ENCODE results near the gene FPR3.

The FPR3 gene

DNA sequence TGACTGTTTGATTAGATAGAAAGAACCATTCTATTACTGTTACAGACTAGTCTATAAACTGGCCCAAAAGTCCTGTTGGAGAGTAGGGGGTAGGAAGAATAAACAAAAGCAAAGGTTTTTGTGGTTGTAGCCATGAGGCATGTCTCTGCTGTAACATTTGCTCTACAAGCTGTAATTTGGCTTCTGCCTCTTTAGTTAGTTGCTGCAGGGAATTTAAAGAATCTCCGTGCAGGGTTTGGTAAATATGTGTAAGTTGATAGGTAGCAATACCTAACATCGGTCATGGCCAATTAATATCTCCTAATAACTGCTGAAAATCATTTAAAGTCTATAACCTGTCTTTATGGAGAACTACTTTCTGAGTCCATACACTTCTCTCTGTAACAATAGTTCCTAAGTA, 13.0 kb downstream of the FPR3 start:
- DNase-seq = no peak

DNA sequence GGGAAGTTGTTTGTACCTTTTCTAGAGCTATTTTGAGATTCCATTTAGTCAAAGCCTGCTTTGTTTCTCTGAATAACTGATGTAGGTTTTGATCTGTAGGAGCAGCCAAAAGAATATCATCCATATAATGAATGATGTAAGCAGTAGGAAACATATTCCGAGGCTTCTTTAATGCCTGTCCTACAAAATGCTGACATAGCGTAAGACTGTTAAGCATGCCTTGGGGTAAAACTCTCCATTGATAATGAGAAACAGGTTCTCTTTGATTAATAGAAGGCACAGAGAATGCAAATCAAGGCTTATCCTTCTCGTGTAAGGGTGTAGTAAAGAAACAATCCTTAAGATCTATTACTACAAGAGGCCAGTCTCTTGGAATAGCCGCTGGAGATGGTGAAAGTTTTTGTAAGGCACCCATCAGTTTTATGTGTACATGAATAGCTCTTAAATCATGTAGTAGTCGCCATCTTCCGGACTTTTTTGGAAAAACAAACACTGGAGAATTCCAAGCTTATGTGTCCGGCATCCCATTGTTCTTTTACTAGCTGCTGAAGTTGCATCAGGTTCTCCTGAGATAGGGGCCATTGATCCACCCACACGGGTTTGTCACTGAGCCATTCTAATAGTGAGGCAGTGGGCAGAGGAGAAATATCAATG, 13.5 kb downstream of the FPR3 start:
- DNase-seq = peak; percentile 2 to 6

DNA sequence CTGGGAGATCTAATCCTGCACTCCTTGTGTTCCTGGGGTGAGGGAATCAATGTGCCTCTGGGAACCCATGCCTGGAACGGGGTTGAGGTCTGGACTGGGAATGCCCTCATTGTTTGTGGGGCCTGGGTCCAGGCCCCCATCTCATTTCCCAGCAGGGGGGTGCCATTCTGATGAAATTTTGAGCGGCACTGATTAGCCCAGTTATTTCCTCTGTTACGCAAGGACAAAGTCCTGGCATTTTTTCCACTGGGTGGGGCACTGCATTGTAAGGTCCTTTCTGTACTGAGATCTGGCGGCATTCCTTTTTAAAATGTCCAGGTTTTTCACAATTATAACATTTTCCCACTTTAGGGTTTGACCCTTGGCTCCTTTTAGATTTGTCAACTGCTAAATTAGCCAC, 14.8 kb downstream of the FPR3 start:
- no peak for DNase-seq

DNA sequence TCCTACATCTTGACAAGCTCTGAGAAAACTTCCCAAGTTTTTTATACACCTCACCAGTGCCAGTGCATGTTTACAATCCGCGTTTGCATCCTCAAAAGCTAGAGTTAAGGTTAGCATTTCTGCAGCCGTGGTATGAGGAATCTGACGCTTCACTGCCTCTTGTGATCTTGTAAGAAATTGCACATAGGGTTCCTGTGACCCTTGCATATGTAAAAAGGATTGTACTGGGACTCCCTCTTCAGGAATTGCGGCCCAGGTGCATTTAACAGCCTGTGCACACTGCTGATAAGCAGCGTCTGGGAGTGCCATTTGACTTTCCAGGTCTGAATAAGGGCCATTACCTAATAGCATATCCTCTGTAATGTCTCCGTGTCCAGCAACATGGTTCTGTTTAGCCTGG, 15.3 kb downstream of the FPR3 start:
- peak in 1 of 2 experiments; percentile 41 for DNase-seq

DNA sequence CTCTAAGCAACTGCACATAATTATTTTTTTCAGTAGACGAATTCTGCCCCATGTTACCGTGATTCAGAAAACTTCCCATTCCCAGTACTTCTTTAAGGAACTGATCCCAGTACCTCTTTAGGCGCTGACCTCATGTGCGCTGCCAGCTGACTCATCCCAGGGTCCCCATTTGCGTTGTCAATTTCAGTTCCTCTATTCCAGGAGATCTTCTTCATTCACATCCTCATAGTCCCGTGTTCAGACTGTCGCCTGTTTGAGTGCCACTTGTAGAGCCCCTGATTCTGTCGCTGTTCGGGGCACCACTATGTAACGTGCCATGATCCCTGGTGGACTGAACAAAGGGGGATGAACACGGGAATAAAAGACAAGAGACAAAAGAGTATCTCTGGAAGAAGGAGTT, 16.4 kb downstream of the FPR3 start:
- no peak for DNase-seq

DNA sequence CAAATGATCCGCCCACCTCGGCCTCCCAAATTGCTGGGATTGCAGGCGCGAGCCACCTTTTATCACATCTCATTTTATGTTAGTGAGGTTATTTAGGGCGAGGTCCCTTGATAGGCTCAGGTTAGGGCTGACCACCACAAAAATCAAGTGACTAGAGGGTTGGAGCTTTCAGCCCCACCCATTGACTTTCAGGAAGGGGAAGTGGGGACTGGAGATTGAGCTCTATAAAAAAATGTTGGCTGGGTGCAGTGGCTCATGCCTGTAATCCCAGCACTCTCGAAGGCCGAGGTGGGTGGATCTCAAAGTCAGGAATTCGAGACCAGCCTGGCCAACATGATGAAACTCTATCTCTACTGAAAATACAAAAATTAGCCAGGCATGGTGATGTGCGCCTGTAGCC, 20.1 kb downstream of the FPR3 start:
- DNase-seq = no peak

DNA sequence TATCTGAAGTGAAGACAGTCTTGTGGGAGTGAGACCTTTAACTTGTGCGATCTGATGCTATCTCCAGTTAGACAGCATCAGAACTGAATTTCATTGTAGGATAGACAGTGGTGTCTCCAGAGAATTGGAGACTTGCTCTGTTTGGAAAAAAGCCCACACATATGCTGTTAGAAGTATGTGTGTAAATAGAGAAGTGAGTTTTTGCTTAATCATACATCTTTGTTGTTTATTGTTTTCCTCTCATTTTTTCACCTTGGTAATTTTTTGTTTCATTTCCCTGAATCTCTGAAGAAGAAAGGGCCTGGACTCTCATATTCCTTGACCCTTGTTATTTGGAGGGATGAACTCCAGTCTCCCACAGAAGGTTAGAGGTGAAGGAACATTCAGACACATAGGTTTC, 21.8 kb downstream of the FPR3 start:
- no peak for DNase-seq

DNA sequence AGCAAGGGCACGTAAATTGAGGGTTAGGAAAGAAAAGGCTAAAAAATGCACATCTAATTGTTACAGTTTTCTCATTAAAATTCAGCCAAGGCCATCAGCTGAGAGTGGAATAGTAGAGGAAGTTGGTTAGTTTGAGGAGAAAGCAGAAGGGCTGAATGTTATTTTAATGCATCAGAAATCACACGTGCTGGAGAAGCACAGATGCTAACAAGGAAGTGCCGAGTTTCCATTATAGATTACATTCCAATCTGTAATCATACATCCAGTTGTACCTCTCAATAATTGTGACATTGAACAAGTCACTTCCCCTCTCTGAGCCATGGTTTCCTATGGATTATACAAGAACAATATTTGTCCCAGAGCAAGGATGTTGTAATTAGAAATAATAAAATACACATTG, 25.1 kb downstream of the FPR3 start:
- no peak for DNase-seq

DNA sequence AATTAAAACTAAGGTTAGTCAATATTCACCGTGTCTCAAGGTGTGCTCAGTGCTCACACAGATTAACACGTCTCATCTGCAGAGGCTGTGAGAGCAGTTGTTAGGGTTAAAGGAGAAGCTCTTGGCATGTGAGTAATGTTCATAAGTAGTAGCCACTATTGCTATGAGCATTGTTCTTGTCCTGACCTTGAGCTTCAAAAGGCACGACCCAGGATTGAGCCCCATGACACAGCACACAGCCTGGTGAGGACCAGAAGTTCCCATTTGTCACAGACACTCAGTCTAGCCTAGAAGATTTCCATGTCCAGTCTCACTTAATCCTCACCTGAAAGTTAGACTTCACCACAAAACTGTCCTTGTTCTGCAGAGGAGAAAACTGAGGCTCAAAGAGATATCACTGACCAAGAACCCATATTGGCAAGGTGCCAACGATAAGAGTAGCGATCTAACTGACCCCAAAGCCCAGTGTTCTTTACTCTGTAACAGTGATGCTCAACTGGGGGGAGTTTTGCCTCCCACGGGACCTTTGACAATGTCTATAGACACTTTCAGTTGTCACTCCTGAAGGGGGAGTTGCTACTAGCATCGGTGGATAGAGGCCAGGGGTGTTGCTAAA, 26.0 kb downstream of the FPR3 start:
- no peak for DNase-seq

DNA sequence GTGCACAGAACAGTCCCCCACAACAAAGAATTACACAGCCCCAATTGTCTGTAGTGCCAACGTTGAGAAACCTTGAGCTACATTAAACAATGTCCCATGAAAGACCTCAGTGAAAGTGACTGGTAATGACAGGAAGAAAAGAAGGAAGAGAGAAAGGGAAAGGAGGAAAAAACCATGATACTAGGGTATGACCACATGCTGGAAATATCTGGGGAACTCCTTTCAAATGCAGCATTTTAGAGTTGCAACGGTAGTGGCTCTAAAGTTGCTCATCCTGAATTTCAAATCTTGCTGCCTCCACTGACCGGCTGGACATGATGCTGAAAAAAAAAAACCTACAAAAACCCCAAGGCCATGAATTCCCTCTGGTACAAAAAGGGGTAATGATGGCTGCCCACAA, 26.5 kb downstream of the FPR3 start:
- no peak for DNase-seq

DNA sequence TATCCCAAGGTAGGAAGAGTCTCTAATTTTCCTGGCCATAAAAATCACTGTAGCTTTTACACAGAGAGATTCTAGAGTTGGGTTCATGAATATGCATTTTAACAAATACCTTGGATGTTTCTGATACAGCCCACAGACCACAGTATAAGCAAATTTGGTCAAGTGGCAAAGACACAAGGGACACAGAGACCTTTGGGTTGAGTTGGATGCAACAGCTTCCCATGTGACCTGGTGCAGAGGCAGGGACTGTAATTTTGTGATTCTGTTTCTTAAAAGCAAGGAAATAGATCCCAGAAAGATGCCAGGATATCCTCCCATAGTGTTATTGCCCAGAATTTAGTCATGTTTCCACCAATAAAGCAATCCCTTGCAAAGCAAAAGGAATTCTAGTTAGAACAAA, 27.0 kb downstream of the FPR3 start:
- DNase-seq = no peak

DNA sequence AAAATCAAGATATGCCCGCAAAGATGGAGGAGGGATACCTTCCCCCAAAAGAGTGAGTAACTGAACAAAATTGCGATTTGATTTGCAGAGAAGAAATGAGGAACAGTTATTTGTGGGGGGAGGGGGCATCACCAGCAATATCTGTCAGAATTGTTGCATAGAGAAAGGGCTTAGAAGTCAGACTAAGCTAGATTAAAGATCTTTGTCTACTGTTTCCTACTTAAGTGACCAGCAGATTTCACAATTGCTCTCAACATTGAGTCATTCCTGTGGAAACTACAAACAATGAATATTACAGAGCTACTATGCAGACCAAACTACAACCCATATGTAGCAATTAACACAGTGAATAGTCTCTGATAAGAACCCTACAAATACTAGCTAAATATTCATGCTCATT, 27.4 kb downstream of the FPR3 start:
- DNase-seq = no peak

DNA sequence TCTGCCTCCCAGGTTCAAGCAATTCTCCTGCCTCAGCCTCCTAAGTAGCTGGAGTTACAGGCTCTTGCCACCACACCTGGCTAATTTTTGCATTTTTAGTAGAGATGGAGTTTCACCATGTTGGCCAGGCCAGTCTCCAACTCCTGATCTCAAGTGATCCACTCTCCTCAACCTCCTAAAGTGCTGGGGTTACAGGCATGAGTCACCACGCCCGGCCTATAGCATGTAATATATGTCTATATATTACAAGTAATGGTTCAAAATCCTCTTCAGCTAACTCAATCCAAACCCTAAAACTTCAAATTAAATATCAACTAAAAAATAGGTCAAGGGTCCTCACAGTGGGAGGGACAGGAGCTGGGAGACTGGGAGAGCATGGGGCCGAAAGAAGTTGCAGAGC, 28.0 kb downstream of the FPR3 start:
- no peak for DNase-seq

DNA sequence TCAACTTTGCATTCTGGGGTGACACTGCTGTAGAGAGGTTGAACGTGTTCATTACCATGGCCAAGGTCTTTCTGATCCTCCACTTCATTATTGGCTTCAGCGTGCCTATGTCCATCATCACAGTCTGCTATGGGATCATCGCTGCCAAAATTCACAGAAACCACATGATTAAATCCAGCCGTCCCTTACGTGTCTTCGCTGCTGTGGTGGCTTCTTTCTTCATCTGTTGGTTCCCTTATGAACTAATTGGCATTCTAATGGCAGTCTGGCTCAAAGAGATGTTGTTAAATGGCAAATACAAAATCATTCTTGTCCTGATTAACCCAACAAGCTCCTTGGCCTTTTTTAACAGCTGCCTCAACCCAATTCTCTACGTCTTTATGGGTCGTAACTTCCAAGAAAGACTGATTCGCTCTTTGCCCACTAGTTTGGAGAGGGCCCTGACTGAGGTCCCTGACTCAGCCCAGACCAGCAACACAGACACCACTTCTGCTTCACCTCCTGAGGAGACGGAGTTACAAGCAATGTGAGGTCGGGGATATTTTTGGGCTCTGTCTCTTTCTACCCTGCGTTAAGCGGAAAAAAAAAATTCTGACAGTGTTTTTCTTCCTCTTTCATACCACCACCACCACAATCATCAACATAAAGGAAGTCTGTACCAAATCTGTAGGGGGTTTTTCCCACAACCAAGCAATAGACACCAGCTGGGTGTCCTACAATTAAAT, 29.5 kb downstream of the FPR3 start:
- DNase-seq = no peak

DNA sequence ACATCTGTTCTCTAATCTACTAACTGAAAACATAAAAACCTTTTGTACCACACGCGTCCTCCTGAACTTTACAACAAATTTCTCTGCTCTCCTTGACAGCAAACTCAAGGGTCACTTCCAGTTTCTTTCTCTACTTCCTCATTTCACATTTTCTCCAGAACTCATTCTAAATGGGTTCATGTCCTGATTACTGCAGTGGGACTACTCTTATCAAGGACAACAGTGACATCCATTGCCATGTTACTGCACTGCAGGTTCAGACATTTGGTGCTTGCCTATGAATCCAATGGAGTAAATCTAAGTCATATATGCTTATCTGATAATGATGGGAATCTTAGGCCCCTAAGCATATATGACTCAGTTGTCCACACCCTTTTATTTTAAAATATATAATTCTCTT, 35.3 kb downstream of the FPR3 start:
- DNase-seq = no peak

DNA sequence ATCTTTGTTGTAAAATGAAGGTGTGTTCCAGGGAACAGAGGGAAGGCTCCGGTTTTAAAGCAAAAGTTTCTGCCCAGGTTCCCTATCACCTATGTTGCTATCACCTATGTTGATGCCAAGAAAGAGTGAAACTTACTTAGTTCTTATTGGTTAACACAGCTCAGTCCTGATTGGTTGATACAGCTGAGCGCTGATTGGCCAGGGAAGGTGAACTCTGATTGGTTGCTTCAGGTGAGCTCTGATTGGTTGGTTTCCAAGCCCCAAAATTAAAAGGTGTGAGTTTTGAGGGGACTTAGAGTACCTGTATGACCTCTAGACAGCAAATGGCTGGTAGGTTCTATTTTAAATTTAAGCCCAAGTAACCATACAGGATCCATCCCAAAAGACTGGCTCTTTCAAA, 42.2 kb downstream of the FPR3 start:
- DNase-seq = no peak

DNA sequence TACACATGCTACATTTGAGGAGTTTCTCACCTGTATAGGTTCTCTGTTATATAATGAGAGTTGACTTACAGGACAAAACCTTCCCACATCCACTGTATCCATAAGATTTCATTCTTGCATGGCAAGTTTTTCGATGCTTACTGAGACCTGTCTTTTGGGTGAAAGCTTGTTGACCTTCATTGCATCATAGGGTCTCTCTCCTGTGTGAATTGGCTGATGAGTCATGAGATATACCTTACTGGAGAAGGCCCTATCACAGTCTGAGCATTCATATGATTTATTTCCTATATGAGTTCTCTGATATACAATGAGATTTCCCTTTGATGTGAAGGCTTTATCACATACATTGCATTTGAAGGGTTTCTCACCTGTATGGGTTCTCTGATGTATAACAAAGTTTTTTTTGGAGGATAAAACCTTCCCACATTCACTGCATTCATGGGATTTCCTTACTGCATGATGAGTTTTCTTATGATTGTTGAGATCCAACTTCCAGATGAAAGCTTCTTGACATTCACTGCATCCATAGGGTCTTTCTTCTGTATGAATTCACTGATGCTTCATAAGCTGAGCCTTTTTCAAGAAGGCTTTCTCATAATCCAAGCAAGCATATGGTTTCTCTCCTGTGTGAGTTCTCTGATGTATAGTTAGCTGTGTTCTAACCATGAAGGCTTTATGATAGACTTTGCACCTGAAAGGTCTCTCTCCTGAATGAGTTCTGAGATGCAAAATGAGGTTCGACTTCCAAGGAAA, 67.1 kb downstream of the FPR3 start:
- DNase-seq = no peak

DNA sequence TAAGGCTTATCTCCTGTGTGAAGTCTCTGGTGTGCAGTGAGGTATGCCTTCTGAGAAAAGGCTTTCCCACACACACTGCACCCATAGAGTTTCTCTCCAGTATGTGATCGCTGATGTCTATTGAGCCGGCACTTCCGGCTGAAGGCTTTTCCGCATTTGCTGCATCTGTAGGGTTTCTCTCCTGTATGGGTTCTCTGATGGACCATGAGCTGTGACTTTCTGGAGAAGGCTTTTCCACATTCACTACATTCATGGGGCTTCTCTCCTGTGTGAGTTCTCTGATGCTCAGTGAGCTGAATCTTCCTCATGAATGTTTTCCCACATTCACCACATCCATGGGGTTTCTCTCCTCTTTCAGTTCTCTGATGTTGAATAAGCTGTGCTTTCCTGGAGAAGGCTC, 78.1 kb downstream of the FPR3 start:
- no peak for DNase-seq

Data from NCI-H524 (cell line).